Inferior parietal cortex (tissue), 1 donor: ENCODE measurements around the gene SOX10.
A peak's percentile ranks its signal among the peaks of the same experiment; 100 is the strongest.

Experiments used
- DNase-seq: peaks from one replicate; pipeline ENCODE4 v3.0.0-alpha.2; 2016; ENCODE audit errors: extremely low spot score

The SOX10 gene

GRCh38 chr22:37983860-37984791 lies at the start of gene SOX10:
SOX10 (minus strand) TSS chr22:37984555; CDS start chr22:37983784, 771 bp downstream.
- DNase-seq: no peak

DNA sequence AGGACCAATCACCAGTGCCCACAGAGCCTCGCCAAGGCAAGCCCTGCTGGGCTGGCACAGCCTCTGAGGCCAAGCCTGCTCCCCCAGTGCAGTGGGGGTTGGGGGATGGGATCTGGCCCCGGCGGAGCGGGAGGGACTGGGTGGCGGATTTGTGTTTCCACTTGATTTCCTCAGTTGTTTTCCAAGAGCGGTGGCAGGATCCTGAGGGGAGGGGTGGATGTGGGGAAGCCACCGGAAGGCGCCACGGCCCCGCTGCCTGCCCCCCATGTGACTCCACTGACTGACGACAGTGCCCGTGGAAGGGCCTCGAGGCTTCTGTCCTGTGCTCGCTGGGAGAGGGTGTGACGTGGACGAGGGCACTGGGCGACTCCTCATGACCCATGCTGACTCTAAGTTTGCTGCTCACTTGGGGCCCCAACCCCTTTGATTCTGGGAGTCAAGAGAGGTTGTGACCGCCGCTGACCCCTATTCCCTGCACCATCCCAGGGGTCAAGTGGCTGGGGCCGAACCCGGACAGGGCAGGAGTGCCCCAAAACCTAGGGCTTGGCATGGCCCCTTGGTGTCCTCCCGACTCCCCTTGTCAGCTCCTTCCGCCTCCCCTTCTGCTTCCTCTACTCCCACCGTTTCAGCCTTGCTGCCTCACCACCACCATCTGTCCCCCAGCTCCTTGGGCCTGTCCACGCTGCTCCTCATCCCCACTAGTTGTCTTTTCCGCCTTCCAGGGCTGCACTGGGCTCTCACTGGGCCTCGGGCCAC lies 49.3 kb upstream of the SOX10 start:
- no peak for DNase-seq

DNA sequence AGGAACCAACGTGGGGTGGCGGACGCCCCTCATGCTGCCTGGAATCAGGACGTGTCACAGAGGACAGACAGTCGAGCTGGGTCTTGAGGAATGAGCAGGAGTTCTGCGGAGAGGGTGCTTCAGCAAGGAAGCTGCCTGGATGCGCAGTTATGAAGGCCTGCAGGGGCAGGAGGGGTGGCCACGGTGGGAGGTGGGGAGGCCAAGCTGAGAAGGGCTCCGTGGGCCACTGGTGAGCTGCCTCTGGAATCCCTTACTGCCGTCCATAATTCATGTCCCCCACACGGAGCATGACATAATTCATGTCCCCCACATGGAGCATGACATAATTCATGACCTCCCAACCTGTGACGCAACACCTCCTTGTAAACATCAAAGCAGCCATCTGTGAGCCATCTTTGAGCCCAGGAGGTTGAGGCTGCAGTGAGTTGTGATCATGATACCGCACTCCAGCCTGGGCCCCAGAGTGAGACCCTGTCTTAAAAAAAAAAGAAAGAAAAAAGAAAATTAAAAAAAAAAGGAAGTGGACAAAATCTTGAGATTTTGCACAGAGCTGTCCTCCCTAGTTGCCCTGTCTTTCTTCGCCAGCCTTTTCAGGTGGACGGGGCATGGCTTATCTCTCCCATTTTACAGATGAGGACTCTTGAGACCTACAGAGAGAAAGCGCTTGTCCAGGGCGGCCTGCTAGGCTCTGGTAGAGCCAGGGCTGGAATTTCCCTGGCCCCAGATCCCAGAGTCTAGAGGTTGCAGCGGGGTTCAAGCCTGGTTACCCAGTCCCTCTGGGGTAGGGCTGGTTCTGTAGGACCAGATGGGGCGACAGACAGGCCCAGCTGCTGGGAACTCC lies 48.5 kb upstream of the SOX10 start:
- peak; percentile 46 for DNase-seq

DNA sequence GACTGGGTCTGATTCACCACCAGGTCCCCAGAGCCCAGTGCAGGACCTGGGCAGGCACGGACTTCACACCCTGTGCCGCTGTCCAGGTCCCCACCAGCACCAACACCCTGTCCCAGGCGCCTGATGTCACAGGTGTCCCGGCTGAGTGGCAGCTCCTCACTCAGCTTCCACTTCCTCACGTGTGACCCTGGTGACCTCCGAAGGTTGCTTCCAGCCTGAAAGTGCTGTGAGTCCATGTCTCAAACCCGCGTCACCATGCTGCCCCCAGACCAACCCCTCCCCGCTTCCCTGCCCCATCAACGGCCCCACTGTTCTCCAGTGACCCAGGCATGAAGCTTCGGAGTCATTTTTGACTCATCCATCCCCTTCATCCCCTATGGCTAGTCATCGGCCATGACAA lies 47.1 kb upstream of the SOX10 start:
- DNase-seq: no peak

GRCh38 chr22:38030311-38031133 lies 46.2 kb upstream of the SOX10 start:
- no peak for DNase-seq

DNA sequence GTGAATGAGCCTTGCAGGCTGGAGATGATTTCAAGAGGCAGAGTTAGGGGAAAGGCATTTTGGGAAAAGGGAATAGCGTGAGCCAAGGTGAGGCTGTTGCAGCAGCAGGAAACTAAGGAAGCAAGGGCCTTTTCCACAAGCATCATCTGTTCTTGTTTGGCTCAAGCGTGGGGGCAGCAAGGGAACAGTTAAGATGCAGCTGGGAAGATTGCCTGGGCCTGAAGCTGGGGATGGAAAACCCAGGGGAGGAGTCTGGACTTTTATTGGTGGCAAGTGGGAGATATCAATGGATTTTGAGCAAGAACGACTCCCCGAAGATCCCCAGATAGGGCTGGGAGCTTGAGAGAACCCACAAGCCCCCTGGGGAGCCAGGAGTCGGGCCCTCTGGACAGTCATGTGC lies 45.5 kb upstream of the SOX10 start:
- no peak for DNase-seq

DNA sequence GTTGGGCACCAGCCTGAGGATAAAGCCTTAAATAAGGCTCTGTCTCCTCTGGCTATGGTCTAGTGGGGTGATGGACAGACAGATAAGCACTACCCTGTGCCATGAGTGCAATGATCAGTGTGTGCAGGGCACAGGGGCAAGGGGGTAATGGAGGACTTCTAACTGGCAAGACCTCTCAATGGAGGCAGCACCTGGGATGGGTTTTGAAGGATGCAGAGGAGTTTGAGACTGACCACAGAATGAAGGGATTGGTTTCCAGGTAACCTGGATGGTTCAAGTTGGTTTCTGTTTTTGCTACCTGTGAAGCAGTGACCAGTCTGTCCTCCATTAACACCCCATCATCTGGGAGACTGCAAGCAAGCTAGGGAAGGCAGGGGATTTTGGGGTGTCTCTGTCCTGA lies 45.0 kb upstream of the SOX10 start:
- no peak for DNase-seq

DNA sequence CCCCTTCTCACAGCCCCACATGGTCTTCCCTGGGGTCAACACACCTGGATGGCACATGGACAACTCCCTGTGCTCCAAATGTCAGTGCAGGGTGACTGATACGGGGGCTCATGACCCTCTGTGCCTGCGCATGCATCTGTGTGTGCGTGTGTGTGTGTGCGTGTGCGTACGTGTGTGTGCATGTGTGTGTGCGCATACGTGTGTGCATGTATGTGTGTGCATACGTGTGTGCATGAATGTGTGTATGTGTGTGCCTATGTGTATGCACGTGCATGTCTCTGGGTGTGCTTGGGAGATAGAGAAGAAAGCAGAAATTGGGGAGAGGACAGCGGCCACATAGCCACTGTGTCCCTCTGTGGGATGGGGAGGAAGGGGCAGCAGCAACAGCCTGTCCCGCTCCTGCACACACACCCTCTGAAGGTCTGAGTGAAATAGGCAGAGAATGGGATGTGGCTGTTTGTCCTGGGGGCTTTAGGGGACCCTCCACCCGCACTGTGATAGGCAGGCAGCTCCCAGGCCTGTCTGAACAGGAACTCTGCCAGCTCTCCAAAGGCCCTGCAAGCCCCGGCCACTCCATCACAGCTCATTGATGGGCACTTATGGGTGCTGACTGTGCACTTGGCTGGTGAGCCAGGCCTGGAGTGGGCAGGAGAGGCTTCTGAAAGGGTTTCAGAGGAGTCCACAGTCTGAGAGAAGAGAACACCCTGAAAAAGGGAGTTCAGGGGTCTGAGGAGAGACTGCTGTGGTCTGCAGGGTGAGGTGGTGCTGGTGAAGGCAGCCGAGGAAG lies 44.2 kb upstream of the SOX10 start:
- DNase-seq: no peak

- DNase-seq: peak; percentile 40
Measured at GRCh38 chr22:38027487-38027886, 43.1 kb upstream of the SOX10 start.

GRCh38 chr22:38026130-38027111 lies 42.1 kb upstream of the SOX10 start:
- DNase-seq: peak; percentile 29

- no peak for DNase-seq
Measured at GRCh38 chr22:38025514-38025913, 41.2 kb upstream of the SOX10 start.

DNA sequence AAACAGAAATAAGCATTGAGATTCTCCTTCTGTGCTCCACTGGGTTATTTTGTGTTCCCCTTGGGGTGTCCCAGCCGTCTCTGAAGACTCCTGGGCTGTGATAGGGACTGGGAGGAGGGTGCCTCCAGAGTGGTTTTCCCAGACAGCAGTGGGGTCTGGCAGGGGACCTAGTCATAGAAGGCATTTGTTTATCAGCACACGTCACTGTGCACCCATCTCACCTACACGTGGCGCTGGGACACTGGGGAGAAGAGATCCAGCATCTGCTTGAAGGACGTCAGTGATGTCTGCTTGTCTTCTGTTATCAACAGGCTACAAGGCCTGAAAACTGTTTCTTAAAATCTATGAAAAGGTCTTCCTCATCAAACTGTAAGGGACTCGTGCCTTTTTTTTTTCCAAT lies 38.7 kb upstream of the SOX10 start:
- DNase-seq: no peak

DNA sequence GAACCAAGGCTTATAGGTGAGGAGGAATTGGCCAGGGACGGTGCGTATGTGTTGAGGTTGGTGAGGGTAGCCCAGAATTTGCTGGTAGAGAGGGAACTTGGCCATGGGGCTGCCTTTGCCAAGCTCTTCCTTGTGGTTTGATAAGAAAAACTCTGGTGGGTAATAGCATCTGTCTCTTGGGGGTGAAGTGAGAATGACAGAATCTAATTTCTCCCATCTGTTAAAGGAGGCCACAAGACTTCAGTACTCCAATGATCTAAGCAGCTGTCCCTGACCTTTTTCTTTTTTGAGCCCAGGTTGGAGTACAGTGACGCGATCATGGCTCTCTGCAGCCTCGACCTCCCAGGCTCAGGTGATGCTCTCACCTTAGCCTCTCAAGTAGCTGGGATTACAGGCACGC lies 36.9 kb upstream of the SOX10 start:
- DNase-seq: no peak

DNA sequence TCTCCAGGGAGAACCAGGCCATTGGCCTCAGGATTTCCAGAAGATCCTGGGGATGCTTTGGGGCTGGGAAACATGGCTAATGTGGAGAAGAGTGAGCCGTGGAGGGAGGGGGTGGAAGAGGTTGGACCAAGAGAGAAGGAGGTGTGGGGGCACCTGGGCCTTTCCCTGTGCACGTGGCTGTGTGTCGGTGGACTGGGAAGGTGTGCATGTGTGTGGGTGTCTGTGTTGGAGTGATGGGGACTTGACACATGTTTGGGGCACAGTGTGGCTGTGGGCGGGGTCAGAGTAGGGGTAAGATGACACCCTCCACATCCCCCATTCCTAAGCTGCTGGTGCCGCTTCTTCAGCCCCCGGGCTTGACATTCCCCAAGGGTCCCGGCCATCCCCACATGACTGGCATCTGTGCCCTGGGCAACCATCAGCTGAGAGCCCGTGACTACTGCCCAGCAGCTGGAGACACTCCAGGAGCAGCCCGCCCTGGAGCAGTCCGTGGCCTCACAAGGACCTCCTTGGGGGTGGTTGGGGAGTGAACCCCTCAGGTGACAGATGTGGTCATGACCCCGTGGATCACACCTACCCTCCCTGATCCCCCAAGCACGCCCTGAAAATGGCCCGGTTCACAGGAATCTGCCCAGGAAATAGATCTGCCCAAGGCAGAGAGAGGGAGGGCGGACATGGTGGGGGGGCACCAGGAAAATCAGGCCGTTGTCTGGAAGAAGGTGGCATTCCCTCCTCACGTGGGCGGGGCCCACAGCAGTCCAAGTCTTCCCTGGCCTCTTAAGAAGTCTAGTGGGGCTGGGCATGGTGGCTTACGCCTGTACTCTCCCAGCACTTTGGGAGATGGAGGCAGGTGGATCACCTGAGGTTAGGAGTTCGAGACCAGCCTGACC lies 34.8 kb upstream of the SOX10 start:
- DNase-seq: no peak

DNA sequence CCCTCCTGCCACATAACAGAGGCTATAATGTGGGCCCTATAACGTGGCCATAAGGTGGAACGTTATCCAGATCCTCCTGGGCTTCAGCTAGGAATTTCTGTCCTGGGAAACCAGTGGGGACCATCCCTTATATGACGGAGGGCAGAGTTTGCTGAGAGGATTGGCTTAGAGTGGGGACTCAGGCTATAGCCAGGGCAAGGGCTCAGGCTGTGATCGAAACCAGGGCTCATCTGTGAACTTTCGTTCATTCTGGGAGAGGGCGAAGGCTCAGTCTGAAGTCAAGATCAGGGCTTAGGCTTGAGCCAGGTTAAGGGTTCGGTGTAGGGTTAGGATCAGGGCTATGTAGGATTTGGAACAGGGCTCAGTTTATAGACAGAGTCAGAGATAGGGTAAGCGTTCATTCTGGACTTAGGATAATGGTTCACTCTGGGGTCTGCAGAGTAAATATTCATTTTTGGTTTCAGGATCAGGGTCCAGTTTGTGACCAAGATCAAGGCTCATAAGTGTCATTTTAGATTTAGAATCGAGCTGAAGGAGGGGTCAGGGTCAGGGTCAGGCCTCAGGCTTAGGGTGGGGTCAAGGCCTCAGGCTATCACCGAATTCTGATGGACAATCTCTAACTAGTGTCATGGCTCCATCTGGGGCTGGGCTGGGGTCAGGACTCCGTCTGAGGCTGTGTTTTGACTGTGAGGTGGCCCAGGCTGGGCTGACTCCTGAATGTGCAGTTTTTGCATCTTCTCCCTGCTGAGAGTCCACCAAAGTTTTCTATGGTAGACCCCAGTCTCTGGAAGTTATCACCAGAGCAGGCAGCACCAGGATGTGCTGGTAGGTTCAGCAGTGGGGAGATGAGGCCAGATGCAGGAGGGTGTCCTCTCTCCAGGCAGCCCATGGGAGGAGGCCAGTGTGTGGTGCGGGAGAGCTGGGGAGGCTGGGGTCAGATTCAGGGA lies 33.9 kb upstream of the SOX10 start:
- DNase-seq: no peak

DNA sequence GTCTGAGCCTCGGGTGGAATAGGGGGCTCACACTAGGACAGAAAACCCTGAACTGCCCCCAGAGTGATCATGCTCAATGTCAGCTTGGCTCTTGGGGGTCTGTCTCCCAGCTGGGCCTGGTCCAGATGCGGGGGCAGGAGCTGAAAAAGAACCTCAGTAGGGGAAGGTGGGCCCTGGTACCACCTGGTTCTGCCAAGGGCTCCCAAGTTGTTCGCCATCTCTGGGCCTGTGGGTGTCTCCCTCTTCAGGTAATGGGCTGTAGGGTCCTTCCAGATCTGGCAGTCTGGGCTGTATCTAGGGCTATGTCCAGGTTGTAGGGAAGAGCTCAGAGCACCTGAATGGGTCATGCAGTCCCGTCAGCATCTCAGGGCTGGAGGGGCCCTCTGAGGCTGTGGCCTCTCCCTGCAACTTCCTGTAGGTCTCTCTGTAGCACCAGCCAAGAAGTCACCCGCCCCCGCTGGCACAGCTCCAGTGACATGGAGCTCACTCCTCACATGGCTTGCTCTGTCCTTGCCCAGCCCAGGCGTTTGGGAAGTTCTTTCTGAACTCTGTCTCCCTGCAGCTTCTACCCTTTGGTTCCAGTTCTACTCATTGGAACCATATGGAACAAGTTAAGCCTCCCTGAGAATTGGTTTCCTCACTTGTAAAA lies 33.0 kb upstream of the SOX10 start:
- DNase-seq: no peak
